Stomach smooth muscle (tissue), 2 donors: ENCODE measurements around the gene DYRK3.

Source experiments
- H3K27ac ChIP-seq: one replicate; pipeline ENCODE4 v1.7.0; 2013; ENCODE audit warnings: mild to moderate bottlenecking, low read length, inconsistent platforms
- H3K27me3 ChIP-seq, 2 donors: one replicate each; pipeline ENCODE4 v1.7.0; 2013; ENCODE audit warnings: low read length in 2 of 2; ENCODE audit not compliant: insufficient read depth in 2 of 2, control insufficient read depth in 1 of 2
- H3K36me3 ChIP-seq, 2 donors: one replicate each; pipeline ENCODE4 v1.7.0; 2013; ENCODE audit warnings: low read length in 2 of 2; ENCODE audit not compliant: control insufficient read depth in 2 of 2, insufficient read depth in 2 of 2
- H3K4me1 ChIP-seq: one replicate; pipeline ENCODE4 v1.7.0; 2013; ENCODE audit warnings: low read length; ENCODE audit not compliant: control insufficient read depth, insufficient read depth
- H3K4me3 ChIP-seq, 2 donors: one replicate each; pipeline ENCODE4 v1.7.0; 2013; ENCODE audit warnings: low read length in 2 of 2
- H3K9ac ChIP-seq, 2 donors: one replicate each; pipeline ENCODE4 v1.7.0; 2013; ENCODE audit warnings: low read length in 2 of 2, mild to moderate bottlenecking in 1 of 2
- H3K9me3 ChIP-seq, 2 donors: one replicate each; pipeline ENCODE4 v1.7.0; 2013; ENCODE audit warnings: low read length in 2 of 2; ENCODE audit not compliant: control insufficient read depth in 2 of 2
- donor health status: healthy.
- donor health status: Pancreatic carcinoma.

The DYRK3 gene

DNA sequence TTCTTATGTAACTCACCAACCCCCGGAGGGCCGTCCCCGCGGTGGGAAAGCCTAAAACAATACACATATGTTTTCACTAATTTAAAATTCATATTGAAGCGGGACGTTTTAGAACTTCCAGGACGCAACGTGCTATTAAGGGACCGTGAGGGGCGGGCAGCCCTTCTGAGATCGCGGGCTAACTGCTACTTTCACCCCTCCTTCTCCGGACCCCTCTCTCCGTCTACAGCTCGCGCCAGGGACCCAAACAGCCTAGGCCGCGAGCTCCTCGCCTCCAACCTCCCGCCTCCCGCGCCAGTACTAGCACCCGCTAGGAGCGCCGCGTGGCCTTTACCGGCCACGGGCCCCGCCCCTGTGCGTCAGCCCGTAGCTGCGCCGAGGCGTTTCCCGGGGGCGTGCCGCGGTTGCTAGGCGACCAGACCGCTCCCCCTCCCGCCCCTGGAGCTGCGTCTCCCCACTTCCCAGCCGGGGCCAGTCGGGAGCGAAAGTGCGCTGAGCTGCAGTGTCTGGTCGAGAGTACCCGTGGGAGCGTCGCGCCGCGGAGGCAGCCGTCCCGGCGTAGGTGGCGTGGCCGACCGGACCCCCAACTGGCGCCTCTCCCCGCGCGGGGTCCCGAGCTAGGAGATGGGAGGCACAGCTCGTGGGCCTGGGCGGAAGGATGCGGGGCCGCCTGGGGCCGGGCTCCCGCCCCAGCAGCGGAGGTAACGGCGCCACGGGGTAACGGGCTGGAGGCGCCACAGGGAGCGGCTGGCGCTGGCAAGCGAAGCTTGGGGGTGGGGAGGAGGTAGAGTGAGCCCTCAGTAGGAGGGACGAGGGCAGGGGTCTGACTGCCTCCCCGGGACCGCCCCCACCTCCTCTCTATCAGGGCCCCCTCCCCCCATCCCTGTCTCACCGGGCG is at the start of gene DYRK3:
Gene DYRK3, plus strand, starts transcription at position 457 of the 898 bp plus-strand sequence. Its CDS starts 168 bp downstream, at position 625.
- Histone ChIP-seq H3K4me3 (peak within 1 kb of the TSS; percentile 72 to 86), H3K27ac (peak within 1 kb of the TSS; percentile 59), H3K27me3 (no peaks in the 10 kb centered on the region), H3K9me3 (no peaks in the 10 kb centered on the region), H3K4me1 (peaks cover 11% of the 10 kb centered on the region), H3K36me3 (no peaks in the 10 kb centered on the region), H3K9ac (peak within 1 kb of the TSS; percentile 68 to 83)

DNA sequence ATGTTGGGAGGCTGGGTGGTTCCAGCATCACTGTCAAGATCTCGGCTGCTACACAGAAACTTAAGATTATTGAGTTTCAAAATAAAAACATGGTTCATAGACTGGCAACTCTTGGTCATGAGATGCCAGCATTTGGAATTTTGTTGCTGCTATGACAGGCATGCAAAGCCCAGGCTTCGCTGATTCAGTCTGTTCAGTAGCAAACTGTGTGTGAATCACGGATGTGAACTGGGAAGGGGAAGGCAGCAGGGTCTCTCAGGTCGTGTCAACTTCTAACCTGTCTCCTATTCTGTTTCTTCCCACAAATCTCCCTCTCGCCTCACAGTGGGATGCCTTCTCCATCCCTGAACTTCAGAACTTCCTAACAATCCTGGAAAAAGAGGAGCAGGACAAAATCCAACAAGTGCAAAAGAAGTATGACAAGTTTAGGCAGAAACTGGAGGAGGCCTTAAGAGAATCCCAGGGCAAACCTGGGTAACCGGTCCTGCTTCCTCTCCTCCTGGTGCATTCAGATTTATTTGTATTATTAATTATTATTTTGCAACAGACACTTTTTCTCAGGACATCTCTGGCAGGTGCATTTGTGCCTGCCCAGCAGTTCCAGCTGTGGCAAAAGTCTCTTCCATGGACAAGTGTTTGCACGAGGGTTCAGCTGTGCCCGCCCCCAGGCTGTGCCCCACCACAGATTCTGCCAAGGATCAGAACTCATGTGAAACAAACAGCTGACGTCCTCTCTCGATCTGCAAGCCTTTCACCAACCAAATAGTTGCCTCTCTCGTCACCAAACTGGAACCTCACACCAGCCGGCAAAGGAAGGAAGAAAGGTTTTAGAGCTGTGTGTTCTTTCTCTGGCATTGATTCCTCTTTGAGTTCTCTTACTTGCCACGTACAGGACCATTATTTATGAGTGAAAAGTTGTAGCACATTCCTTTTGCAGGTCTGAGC is 48.6 kb upstream of the DYRK3 start:
- peaks cover 14 to 51% of the 10 kb centered on the region in 2 donors for H3K36me3 ChIP-seq
- H3K4me3 ChIP-seq, result no peak overlapping the region
- no peaks in the 10 kb centered on the region for H3K4me1 ChIP-seq
- no peak overlapping the region for H3K9ac ChIP-seq
- H3K9me3 ChIP-seq, result no peaks in the 10 kb centered on the region
- H3K27me3 ChIP-seq, result no peaks in the 10 kb centered on the region
- H3K27ac ChIP-seq, result no peak overlapping the region

DNA sequence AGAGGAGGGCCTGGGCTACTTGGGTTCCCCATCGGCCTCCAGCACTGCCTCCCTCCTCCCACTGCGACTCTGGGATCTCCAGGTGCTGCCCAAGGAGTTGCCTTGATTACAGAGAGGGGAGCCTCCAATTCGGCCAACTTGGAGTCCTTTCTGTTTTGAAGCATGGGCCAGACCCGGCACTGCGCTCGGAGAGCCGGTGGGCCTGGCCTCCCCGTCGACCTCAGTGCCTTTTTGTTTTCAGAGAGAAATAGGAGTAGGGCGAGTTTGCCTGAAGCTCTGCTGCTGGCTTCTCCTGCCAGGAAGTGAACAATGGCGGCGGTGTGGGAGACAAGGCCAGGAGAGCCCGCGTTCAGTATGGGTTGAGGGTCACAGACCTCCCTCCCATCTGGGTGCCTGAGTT is 47.4 kb upstream of the DYRK3 start:
- no peak overlapping the region for H3K9ac ChIP-seq
- H3K27ac ChIP-seq, result no peak overlapping the region
- H3K9me3 ChIP-seq, result no peaks in the 10 kb centered on the region
- no peak overlapping the region for H3K4me3 ChIP-seq
- no peaks in the 10 kb centered on the region for H3K27me3 ChIP-seq
- H3K4me1 ChIP-seq, result peaks cover 3% of the 10 kb centered on the region
- peaks cover 23 to 58% of the 10 kb centered on the region in 2 donors for H3K36me3 ChIP-seq

DNA sequence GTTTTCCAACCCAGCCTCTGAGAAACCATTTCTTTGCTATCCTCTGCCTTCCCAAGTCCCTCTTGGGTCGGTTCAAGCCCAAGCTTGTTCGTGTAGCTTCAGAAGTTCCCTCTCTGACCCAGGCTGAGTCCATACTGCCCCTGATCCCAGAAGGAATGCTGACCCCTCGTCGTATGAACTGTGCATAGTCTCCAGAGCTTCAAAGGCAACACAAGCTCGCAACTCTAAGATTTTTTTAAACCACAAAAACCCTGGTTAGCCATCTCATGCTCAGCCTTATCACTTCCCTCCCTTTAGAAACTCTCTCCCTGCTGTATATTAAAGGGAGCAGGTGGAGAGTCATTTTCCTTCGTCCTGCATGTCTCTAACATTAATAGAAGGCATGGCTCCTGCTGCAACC is 46.8 kb upstream of the DYRK3 start:
- Histone ChIP-seq H3K9me3 (no peaks in the 10 kb centered on the region), H3K27ac (no peak overlapping the region), H3K4me3 (no peak overlapping the region), H3K9ac (no peak overlapping the region), H3K4me1 (peaks cover 3% of the 10 kb centered on the region), H3K36me3 (peaks cover 26 to 64% of the 10 kb centered on the region in 2 donors), H3K27me3 (no peaks in the 10 kb centered on the region)

DNA sequence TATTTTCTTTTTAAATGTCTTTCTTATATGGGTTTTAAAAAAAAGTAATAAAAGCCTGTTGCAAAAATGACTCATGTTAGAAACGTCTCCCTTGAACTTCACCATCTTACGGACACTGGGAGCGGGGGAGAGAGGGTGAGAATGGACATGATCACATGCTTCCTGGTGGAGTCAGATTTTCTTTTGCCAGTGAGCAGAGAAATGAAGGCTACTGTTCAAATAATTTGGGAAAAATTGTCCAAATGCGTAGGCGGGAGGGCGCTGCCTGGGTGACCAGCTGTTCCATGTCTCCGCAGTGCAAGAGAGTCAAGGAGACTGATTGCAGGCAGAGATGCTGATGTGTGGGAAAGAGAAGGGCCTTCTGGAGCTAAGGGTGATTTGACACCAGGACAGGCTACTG is 46.1 kb upstream of the DYRK3 start:
- H3K4me3 ChIP-seq, result no peak overlapping the region
- no peak overlapping the region for H3K27ac ChIP-seq
- no peak overlapping the region for H3K9ac ChIP-seq
- H3K36me3 ChIP-seq, result peaks cover 33 to 68% of the 10 kb centered on the region in 2 donors
- no peaks in the 10 kb centered on the region for H3K27me3 ChIP-seq
- H3K4me1 ChIP-seq, result peaks cover 3% of the 10 kb centered on the region
- no peaks in the 10 kb centered on the region for H3K9me3 ChIP-seq

DNA sequence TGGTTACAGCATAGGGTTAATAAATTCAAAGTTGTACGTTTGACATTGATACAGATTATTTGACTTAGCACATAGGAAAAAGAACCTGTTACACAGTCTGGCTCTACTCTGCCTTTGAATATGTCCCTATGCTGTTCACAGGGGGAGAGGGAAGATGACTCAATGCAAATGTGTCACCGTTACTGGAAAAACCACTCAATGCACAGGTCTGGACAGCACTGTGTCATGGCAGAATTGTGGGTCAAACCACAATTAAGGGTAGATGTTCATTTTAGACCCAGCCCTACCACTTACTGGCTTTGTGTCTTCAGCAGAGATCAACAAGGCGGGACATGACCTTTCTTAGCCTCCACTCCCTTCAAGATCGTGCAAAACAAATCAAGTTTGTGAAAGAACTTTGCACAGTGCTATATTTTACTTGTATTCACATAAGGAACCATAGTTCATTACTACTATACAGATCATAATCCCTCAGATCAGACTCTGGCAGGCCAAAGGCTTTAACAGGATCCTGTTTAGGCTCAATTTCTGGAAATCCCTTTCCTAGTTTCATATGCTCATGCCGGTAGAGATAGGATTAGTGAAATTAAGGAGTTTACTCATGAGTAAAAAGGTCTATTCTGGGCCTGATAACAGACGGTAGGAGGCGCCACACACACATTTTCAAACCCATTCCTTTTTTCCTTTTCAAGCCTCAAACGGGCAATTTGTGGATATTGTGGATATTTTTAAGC is 45.1 kb upstream of the DYRK3 start:
- H3K4me1 ChIP-seq, result peaks cover 3% of the 10 kb centered on the region
- no peak overlapping the region for H3K9ac ChIP-seq
- no peaks in the 10 kb centered on the region for H3K27me3 ChIP-seq
- no peak overlapping the region for H3K27ac ChIP-seq
- H3K9me3 ChIP-seq, result no peaks in the 10 kb centered on the region
- peaks cover 41 to 73% of the 10 kb centered on the region in 2 donors for H3K36me3 ChIP-seq
- no peak overlapping the region for H3K4me3 ChIP-seq

DNA sequence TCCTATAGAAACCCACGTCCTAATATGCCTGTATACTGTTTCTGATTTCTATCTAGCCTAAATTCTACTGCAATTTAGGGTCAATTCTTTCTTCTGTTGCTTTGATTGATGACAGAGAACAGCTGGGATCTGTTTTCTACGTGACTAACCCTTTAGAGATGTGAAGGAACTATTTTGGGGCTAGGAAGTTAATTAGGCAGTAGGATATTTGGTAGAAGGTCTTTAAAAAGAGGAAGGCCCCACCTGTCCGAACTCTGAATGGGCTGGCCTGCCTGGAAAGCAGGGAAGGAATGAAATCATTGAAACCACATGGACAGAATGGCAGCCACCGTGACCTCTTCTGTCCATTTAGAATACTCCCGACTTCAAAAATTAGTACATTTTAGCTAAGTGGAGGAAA is 44.1 kb upstream of the DYRK3 start:
- Histone ChIP-seq H3K9me3 (no peaks in the 10 kb centered on the region), H3K27ac (no peak overlapping the region), H3K4me1 (peaks cover 3% of the 10 kb centered on the region), H3K4me3 (no peak overlapping the region), H3K36me3 (peaks cover 51 to 77% of the 10 kb centered on the region in 2 donors), H3K27me3 (no peaks in the 10 kb centered on the region), H3K9ac (no peak overlapping the region)

DNA sequence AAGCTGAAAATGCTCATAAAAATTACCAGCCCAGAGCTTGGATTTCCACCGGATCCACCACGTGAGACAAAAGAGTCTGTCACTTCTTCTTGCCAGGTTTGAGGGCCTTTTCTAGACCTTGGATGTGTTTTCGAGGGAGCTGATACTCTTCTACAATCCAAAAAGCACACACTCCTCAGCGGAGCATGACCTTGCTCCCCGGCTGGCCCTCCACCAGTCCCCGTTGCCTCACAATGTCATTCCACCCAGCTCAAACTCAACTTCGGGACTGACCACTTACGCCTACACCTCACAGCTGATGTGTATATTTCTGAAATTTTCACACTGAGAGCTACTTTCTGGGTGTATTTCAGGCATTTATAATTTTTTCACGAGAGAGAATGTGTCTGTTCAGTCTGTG is 43.6 kb upstream of the DYRK3 start:
- Histone ChIP-seq H3K4me1 (peaks cover 3% of the 10 kb centered on the region), H3K4me3 (no peak overlapping the region), H3K9ac (no peak overlapping the region), H3K36me3 (peaks cover 53 to 80% of the 10 kb centered on the region in 2 donors), H3K27me3 (no peaks in the 10 kb centered on the region), H3K9me3 (no peaks in the 10 kb centered on the region), H3K27ac (no peak overlapping the region)

DNA sequence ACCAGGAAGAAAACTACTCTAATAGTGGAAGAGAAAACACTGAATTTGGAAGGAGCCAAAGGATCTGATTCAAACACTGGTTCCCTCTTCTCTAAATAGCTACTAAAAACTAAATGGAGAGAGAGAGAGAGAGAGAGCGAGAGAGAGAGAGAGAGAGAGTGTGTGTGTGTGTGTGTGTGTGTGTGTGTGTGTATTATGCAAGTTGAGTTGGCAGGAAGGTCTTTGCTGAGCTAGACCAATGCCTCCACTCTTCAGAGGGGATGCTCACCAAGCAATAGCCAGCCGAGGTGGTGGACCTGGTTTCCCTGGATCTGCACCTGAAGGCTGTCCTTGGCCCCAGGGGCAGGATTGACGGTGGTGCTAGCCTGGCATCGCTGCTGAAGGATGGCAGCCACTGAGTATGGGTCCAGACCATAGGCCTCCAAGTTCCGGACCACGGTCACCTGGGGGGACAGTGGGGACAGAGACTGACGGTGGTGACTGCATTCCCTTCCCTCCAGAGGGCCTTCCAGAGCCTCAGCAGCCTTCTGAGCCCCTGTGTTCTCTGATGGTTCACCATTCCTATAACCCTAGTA is 41.9 kb upstream of the DYRK3 start:
- no peak overlapping the region for H3K27ac ChIP-seq
- H3K36me3 ChIP-seq, result peaks cover 61 to 74% of the 10 kb centered on the region in 2 donors
- no peak overlapping the region for H3K9ac ChIP-seq
- H3K9me3 ChIP-seq, result no peaks in the 10 kb centered on the region
- no peaks in the 10 kb centered on the region for H3K27me3 ChIP-seq
- peaks cover 3% of the 10 kb centered on the region for H3K4me1 ChIP-seq
- no peak overlapping the region for H3K4me3 ChIP-seq
